RWPE2 (cell line): ENCODE data around the gene ILK.

Source experiments
- ATAC-seq: fragments of 200-7000 bp; cut with Tn5 transposase; 3 replicates; pipeline ENCODE4 v1.9.1; 2021; ENCODE audit warnings: low read depth
- DNase-seq: peaks from one replicate; pipeline ENCODE4 v3.0.0-alpha.2; 2020; ENCODE audit warnings: low spot score
- H3K27ac ChIP-seq: fragments of 450-650 bp; 2 replicates; pipeline ENCODE4 v1.5.1; 2017; ENCODE audit warnings: mild to moderate bottlenecking; ENCODE audit not compliant: poor library complexity, severe bottlenecking
- H3K27me3 ChIP-seq: fragments of 250-450 bp; sonication (Bioruptor Pico); 2 replicates; pipeline ENCODE4 v1.5.1; 2021; ENCODE audit warnings: mild to moderate bottlenecking, moderate library complexity; ENCODE audit not compliant: insufficient read depth, poor library complexity, severe bottlenecking
- H3K36me3 ChIP-seq: fragments of 250-450 bp; sonication (Bioruptor Pico); 2 replicates; pipeline ENCODE4 v1.5.1; 2020; ENCODE audit warnings: low read depth, mild to moderate bottlenecking, moderate library complexity
- H3K4me1 ChIP-seq: fragments of 250-450 bp; sonication (Bioruptor Pico); 2 replicates; pipeline ENCODE4 v1.5.1; 2021; ENCODE audit warnings: mild to moderate bottlenecking, moderate library complexity; ENCODE audit not compliant: insufficient read depth, poor library complexity, severe bottlenecking
- H3K4me3 ChIP-seq: fragments of 250-450 bp; sonication (Bioruptor Pico); 2 replicates; pipeline ENCODE4 v1.5.1; 2021; ENCODE audit warnings: mild to moderate bottlenecking, moderate library complexity; ENCODE audit not compliant: severe bottlenecking
- H3K9me3 ChIP-seq: fragments of 250-450 bp; sonication (Bioruptor Pico); 2 replicates; pipeline ENCODE4 v1.5.1; 2021; ENCODE audit warnings: mild to moderate bottlenecking, moderate library complexity; ENCODE audit not compliant: severe bottlenecking
- CTCF ChIP-seq: fragments of 450-650 bp; IDR thresholded peaks from one replicate; pipeline ENCODE4 v1.5.1; 2017; ENCODE audit warnings: mild to moderate bottlenecking, moderate library complexity; ENCODE audit not compliant: poor library complexity, severe bottlenecking

The ILK gene

GRCh38 chr11:6623391-6624363 lies 20.1 kb downstream of the ILK start:
- H3K4me1 ChIP-seq, result peaks cover 4% of the 10 kb centered on the region
- H3K9me3 ChIP-seq, result no peaks in the 10 kb centered on the region
- H3K4me3 ChIP-seq, result no peak overlapping the region
- H3K36me3 ChIP-seq, result no peaks in the 10 kb centered on the region
- no peaks in the 10 kb centered on the region for H3K27me3 ChIP-seq
- DNase-seq (peak; percentile 49), ATAC-seq (no peak)
- no peak for TF ChIP-seq CTCF
- H3K27ac ChIP-seq, result no peak overlapping the region

- Histone ChIP-seq H3K4me3 (no peak overlapping the region), H3K4me1 (no peaks in the 10 kb centered on the region), H3K9me3 (no peaks in the 10 kb centered on the region), H3K27ac (no peak overlapping the region), H3K36me3 (no peaks in the 10 kb centered on the region), H3K27me3 (no peaks in the 10 kb centered on the region)
- no peak for ATAC-seq
- DNase-seq, result peak; percentile 39
- TF ChIP-seq CTCF, result no peak
These were observed 21.7 kb downstream of the ILK start for GRCh38 chr11:6625156-6625831.

- TF ChIP-seq CTCF, result no peak
- DNase-seq (peak; percentile 33), ATAC-seq (no peak)
- H3K36me3 ChIP-seq, result no peaks in the 10 kb centered on the region
- no peaks in the 10 kb centered on the region for H3K4me1 ChIP-seq
- H3K9me3 ChIP-seq, result no peaks in the 10 kb centered on the region
- no peak overlapping the region for H3K4me3 ChIP-seq
- no peaks in the 10 kb centered on the region for H3K27me3 ChIP-seq
- H3K27ac ChIP-seq, result no peak overlapping the region
These were observed 22.4 kb downstream of the ILK start for GRCh38 chr11:6625832-6626420.

- H3K27me3 ChIP-seq, result no peaks in the 10 kb centered on the region
- no peaks in the 10 kb centered on the region for H3K4me1 ChIP-seq
- no peak for TF ChIP-seq CTCF
- no peak for DNase-seq
- ATAC-seq, result no peak
- H3K9me3 ChIP-seq, result no peaks in the 10 kb centered on the region
- no peak overlapping the region for H3K27ac ChIP-seq
- no peaks in the 10 kb centered on the region for H3K36me3 ChIP-seq
- H3K4me3 ChIP-seq, result no peak overlapping the region
These were observed 23.6 kb downstream of the ILK start for GRCh38 chr11:6626971-6627761.
